ENCODE results near the gene C11orf24.

- TF ChIP-seq EZH2phosphoT487 (IDR thresholded peaks at IDR 0.05; ENCODE audit: insufficient read depth, low read depth), result no peak
- TF ChIP-seq EZH2 (IDR thresholded peaks at IDR 0.05; ENCODE audit: insufficient read depth, poor library complexity, severe bottlenecking), result no peak
Measured at GRCh38 chr11:68216171-68216938, 55.4 kb downstream of the C11orf24 start.
